Stromal cell of bone marrow (primary cell): ENCODE measurements around the gene RPEL1.

Source experiments
- DNase-seq: peaks from one replicate; pipeline ENCODE4 v3.0.0-alpha.2; 2012; ENCODE audit warnings: low read depth

The RPEL1 gene

DNA sequence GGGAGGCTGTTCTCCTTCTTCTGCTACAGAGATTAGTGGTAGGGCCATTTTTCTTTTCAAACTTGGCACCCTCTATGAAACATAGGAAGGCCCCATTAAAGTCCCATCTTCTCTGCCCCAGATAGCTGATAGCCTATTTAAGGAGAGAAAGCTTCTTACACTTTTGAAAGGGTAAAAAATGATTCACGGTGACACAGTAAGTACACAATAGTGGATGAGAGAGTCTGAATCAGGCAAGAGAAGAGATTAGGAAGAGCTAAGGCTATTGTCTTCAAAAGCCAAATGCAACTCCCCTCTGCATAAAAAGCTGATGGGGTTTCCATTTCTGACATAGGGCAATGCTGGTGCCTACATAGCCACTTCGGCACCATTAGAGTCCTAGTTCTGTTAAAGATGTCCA lies 34.8 kb downstream of the RPEL1 start:
- no peak for DNase-seq

GRCh38 chr10:103281753-103282152 lies 36.1 kb downstream of the RPEL1 start:
- no peak for DNase-seq

DNA sequence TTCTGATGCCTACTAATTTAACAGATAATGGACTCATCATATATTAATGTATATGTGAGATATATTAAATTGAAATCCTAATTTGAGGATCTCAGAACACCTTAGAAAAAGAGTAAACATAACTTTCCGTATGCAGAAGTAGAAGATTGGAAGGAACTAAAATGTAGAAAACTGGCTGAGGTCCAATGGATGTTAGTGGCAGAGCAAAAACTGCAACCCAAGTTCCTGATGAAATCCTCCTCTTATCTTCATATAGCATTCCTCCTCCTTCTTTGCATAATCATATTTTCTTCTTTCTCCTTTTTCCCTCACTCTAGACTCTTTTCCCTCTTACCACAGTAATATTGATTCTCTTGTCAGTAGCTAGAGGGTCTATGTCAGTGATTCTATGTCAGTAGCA lies 37.3 kb downstream of the RPEL1 start:
- no peak for DNase-seq

DNA sequence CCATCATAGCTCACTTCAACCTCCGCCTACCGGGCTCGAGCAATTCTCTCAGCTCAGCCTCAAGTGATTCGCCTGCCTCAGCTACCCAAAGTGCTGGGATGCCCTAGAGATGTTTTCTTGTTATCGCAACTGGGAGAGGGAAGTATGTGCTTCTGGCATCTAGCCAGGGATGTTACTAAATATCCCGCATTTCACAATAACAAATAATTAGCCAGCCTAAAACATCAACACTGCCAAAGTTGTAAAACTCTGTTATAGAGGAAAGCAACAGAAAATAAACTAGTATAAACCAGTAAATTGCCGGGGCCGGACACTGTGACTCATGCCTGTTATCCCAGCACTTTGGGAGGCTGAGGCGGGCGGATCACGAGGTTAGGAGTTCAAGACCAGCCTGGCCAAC lies 38.5 kb downstream of the RPEL1 start:
- no peak for DNase-seq

GRCh38 chr10:103287992-103288391 lies 42.3 kb downstream of the RPEL1 start:
- no peak for DNase-seq

DNA sequence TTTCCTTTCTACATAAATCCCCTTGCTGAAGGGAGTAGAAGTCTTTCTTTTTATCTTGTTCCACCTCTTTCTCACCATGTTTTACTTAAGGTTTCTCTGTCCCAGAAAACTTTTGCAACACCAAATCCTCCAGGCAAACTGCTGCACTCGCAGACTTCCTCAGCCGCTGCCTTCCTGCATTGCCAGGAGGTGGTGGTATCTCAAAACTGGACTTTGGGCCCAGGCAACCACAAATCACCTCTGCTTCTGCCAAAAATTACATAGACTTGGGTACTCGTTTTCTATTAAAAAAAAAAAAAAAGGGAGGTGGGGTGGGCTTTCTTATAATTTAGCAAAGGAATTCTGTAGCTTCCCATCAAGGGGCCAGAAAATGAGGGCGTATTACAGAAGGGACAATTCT lies 45.9 kb downstream of the RPEL1 start:
- no peak for DNase-seq

GRCh38 chr10:103295374-103296015 lies 49.8 kb downstream of the RPEL1 start:
- DNase-seq, result peak; percentile 55
